SK-N-SH (cell line): Measurements from ENCODE around the gene IMPG1. TPM values are rescaled to one million over a fixed set of nuclear protein-coding genes. Genes with fewer than 3 reads are reported as not detected.

Experiments
- CTCF ChIA-PET: fragments of 300-600, 350-600 bp; formaldehyde crosslinking; extraction: SDS; loops from one replicate; lab custom pipeline; 2021; lab: Yijun Ruan, JAX
- POLR2A ChIA-PET: fragments of 350-600 bp; sonication (Branson Sonifier 250); formaldehyde crosslinking; extraction: SDS; loops from one replicate; lab custom pipeline; 2020; ENCODE audit warnings: antibody characterized with exemption, inconsistent platforms; lab: Yijun Ruan, JAX
- DNase-seq: peaks from one replicate; pipeline ENCODE4 v3.0.0; 2012
- H2AFZ ChIP-seq: fragments of 200-600 bp; sonication (generic); 2 replicates; pipeline ENCODE4 v1.8.1; 2016; ENCODE audit warnings: antibody characterized with exemption, mild to moderate bottlenecking, low read depth
- H3F3A ChIP-seq: fragments of 200-600 bp; sonication (generic); replicated peaks from 2 replicates; pipeline ENCODE3; 2016; ENCODE audit warnings: antibody characterized with exemption, mild to moderate bottlenecking; ENCODE audit not compliant: insufficient read depth
- H3K27ac ChIP-seq, 2 experiments: fragments of 200-500 bp in 1 of 2; fragments of 200-600 bp in 1 of 2; sonication (Bioruptor generic) in 1 of 2; sonication (generic), shearing (Covaris generic) in 1 of 2; 2 replicates each; pipeline versions ENCODE4 v1.5.1 to v1.6.1; 2014 to 2016; ENCODE audit warnings: low read depth in 2 of 2, inconsistent platforms in 1 of 2, low read length in 1 of 2, mild to moderate bottlenecking in 1 of 2, mixed read lengths in 1 of 2
- H3K27me3 ChIP-seq: fragments of 200-600 bp; sonication (generic), shearing (Covaris generic); 2 replicates; pipeline ENCODE4 v1.6.1; 2016; ENCODE audit warnings: mixed run types; ENCODE audit not compliant: insufficient read depth
- H3K36me3 ChIP-seq, 2 experiments: fragments of 200-500 bp in 1 of 2; fragments of 200-600 bp in 1 of 2; sonication (Bioruptor generic) in 1 of 2; sonication (generic) in 1 of 2; replicated peaks in 1 of 2; 2 replicates each; pipeline versions ENCODE3 to v1.5.1; 2014 to 2016; ENCODE audit warnings: low read length in 1 of 2, mild to moderate bottlenecking in 1 of 2; ENCODE audit not compliant: insufficient read depth in 2 of 2, control insufficient read depth in 1 of 2
- H3K4me1 ChIP-seq, 2 experiments: fragments of 200-500 bp in 1 of 2; fragments of 200-600 bp in 1 of 2; sonication (Bioruptor generic) in 1 of 2; sonication (generic), shearing (Covaris generic) in 1 of 2; 2 replicates each; pipeline versions ENCODE4 v1.5.1 to v1.6.1; 2014 to 2016; ENCODE audit warnings: low read depth in 1 of 2, low read length in 1 of 2, mixed run types in 1 of 2; ENCODE audit not compliant: insufficient read depth in 2 of 2, control insufficient read depth in 1 of 2
- H3K4me2 ChIP-seq: fragments of 200-600 bp; sonication (generic), shearing (Covaris generic); 2 replicates; pipeline ENCODE4 v1.6.1; 2017; ENCODE audit warnings: mixed run types
- H3K4me3 ChIP-seq, 2 experiments: fragments of 200-500 bp in 1 of 2; fragments of 200-600 bp in 1 of 2; sonication (Bioruptor generic) in 1 of 2; sonication (generic), shearing (Covaris generic) in 1 of 2; 2 replicates each; pipeline versions ENCODE4 v1.5.1 to v1.8.1; 2014 to 2016; ENCODE audit warnings: low read depth in 2 of 2, inconsistent platforms in 1 of 2, low read length in 1 of 2, mild to moderate bottlenecking in 1 of 2, mixed read lengths in 1 of 2, moderate library complexity in 1 of 2
- H3K79me2 ChIP-seq: fragments of 200-600 bp; sonication (generic); 2 replicates; pipeline ENCODE4 v1.8.1; 2017; ENCODE audit warnings: mild to moderate bottlenecking; ENCODE audit not compliant: insufficient read depth
- H3K9ac ChIP-seq: fragments of 200-600 bp; sonication (generic); 2 replicates; pipeline ENCODE4 v1.6.1; 2017; ENCODE audit warnings: mixed run types
- H3K9me2 ChIP-seq: fragments of 200-600 bp; sonication (generic); 2 replicates; pipeline ENCODE4 v1.6.1; 2017; ENCODE audit warnings: mixed run types
- H3K9me3 ChIP-seq: fragments of 200-600 bp; sonication (generic); 2 replicates; pipeline ENCODE4 v1.6.1; 2017; ENCODE audit warnings: mixed run types, mild to moderate bottlenecking, moderate library complexity
- H4K20me1 ChIP-seq: fragments of 200-600 bp; sonication (generic); 2 replicates; pipeline ENCODE4 v1.6.1; 2017; ENCODE audit warnings: mild to moderate bottlenecking, mixed run types; ENCODE audit not compliant: insufficient read depth
- EP300 ChIP-seq, 2 experiments: IDR thresholded peaks; 2 replicates each; pipeline versions ENCODE4 v1.4.0 to v1.6.1; 2012; ENCODE audit warnings: borderline replicate concordance in 1 of 2, low read depth in 1 of 2, low read length in 1 of 2
- FOSL2 ChIP-seq: IDR thresholded peaks from 2 replicates; pipeline ENCODE4 v1.4.0; 2012; ENCODE audit warnings: low read depth, mild to moderate bottlenecking, moderate library complexity, borderline replicate concordance
- FOXM1 ChIP-seq: IDR thresholded peaks from 2 replicates; pipeline ENCODE4 v1.4.0; 2012; ENCODE audit warnings: low read depth, mild to moderate bottlenecking
- GABPA ChIP-seq: IDR thresholded peaks from 2 replicates; pipeline ENCODE4 v1.4.0; 2012; ENCODE audit warnings: low read depth, mild to moderate bottlenecking
- IRF3 ChIP-seq: fragments of 150-350 bp; IDR thresholded peaks from 2 replicates; pipeline ENCODE4 v1.6.1; 2016; ENCODE audit warnings: mild to moderate bottlenecking, low read depth, low read length
- JUND ChIP-seq: IDR thresholded peaks from 2 replicates; pipeline ENCODE4 v1.4.0; 2012
- MAX ChIP-seq: IDR thresholded peaks from 2 replicates; pipeline ENCODE4 v1.4.0; 2012; ENCODE audit warnings: low read depth
- MXI1 ChIP-seq: IDR thresholded peaks from 2 replicates; pipeline ENCODE4 v1.6.1; 2012; ENCODE audit warnings: mild to moderate bottlenecking, low read depth, low read length, improper control_type of control experiment
- RAD21 ChIP-seq: IDR thresholded peaks from 2 replicates; pipeline ENCODE4 v1.6.1; 2012; ENCODE audit warnings: mild to moderate bottlenecking, low read length
- RFX5 ChIP-seq: IDR thresholded peaks from 2 replicates; pipeline ENCODE4 v1.6.1; 2012; ENCODE audit warnings: mild to moderate bottlenecking, improper control_type of control experiment, low read length
- RXRA ChIP-seq: IDR thresholded peaks from 2 replicates; pipeline ENCODE4 v1.4.0; 2012; ENCODE audit warnings: low read depth, mild to moderate bottlenecking, borderline replicate concordance
- SMC3 ChIP-seq: IDR thresholded peaks from 2 replicates; pipeline ENCODE4 v1.6.1; 2012; ENCODE audit warnings: low read depth, low read length, improper control_type of control experiment
- TAF1 ChIP-seq: IDR thresholded peaks from 2 replicates; pipeline ENCODE4 v1.6.1; 2012; ENCODE audit warnings: low read depth, mild to moderate bottlenecking, low read length, moderate library complexity, borderline replicate concordance
- TCF12 ChIP-seq: IDR thresholded peaks from 2 replicates; pipeline ENCODE4 v1.4.0; 2012
- TEAD4 ChIP-seq: IDR thresholded peaks from 2 replicates; pipeline ENCODE4 v1.4.0; 2012; ENCODE audit warnings: mild to moderate bottlenecking, borderline replicate concordance; ENCODE audit not compliant: insufficient read depth
- USF2 ChIP-seq: fragments of 150-350 bp; IDR thresholded peaks from 2 replicates; pipeline ENCODE4 v1.6.1; 2017; ENCODE audit warnings: antibody characterized with exemption, low read length, low read depth, borderline replicate concordance
- ZBTB33 ChIP-seq: IDR thresholded peaks from 2 replicates; pipeline ENCODE4 v1.4.0; 2012; ENCODE audit warnings: low read depth, borderline replicate concordance
- WGBS: methylation state at CpG from one replicate; pipeline ENCODE4 v1.1.6; 2017; ENCODE audit warnings: low lambda C conversion rate; 5-methylcytosine and 5-hydroxymethylcytosine counted together
- polyA plus RNA-seq, 3 experiments: library from polyadenylated mRNA; depleted of rRNA; stranded (reverse); fragments of >200 nt; gene quantifications; 2 replicates each; pipeline ENCODE4 v1.2.3, GENCODE V29; 2012

The IMPG1 gene
- polyA plus RNA-seq, 1 of the 3 experiments (the other 2 are of a cell fraction), result not detected

GRCh38 chr6:76026101-76026500 is 46.4 kb downstream of the IMPG1 start:
- POLR2A ChIA-PET, result no interaction called here
- Histone ChIP-seq H3K4me3 (no peak overlapping the region), H3K27ac (no peak overlapping the region), H3K4me2 (no peak overlapping the region), H3K27me3 (no peaks in the 10 kb centered on the region), H3K4me1 (no peaks in the 10 kb centered on the region), H3K9me3 (no peaks in the 10 kb centered on the region), H3K9ac (no peak overlapping the region), H2AFZ (no peak overlapping the region), H3F3A (no peaks in the 10 kb centered on the region), H3K36me3 (no peaks in the 10 kb centered on the region), H4K20me1 (no peaks in the 10 kb centered on the region), H3K9me2 (no peaks in the 10 kb centered on the region), H3K79me2 (no peaks in the 10 kb centered on the region)
- no peak for TF ChIP-seq RXRA
- no peak for TF ChIP-seq JUND
- TF ChIP-seq EP300 (IDR thresholded peaks at IDR 0.05; ENCODE audit: borderline replicate concordance in 1 of 2, low read depth in 1 of 2, low read length in 1 of 2), result no peak
- no peak for TF ChIP-seq TAF1
- no peak for TF ChIP-seq RFX5
- no peak for TF ChIP-seq GABPA
- no peak for TF ChIP-seq RAD21
- no peak for TF ChIP-seq IRF3
- TF ChIP-seq MAX, result no peak
- TF ChIP-seq TCF12, result no peak
- TF ChIP-seq TEAD4, result no peak
- no peak for TF ChIP-seq FOXM1
- no peak for TF ChIP-seq MXI1
- TF ChIP-seq SMC3, result no peak
- TF ChIP-seq FOSL2, result no peak
- no peak for TF ChIP-seq ZBTB33
- TF ChIP-seq USF2, result no peak
- 16% methylated on average over 6 of the region's 6 CpGs for WGBS
- no peak for DNase-seq
- CTCF ChIA-PET, result no interaction called here
